GM13977 (cell line): ENCODE results near the gene SLC44A3.

Experiments
- DNase-seq: peaks from one replicate; pipeline ENCODE4 v3.0.0; 2012; ENCODE audit warnings: low spot score
- in situ Hi-C: fragments of 300-500 bp; cut with MboI; formaldehyde crosslinking; loops from one replicate; pipeline ENCODE4 v1.12.0; 2022; ENCODE audit warnings: low sequenced_read_pairs, low pct_unique_long_range_greater_than_20kb, mixed read lengths, inconsistent platforms; ENCODE audit not compliant: unreplicated experiment
- TF ChIP-seq, protein P1 (sequence below): IDR thresholded peaks from 2 replicates; pipeline ENCODE4 v1.5.1; 2012; ENCODE audit warnings: mild to moderate bottlenecking, control low read depth; ENCODE audit not compliant: insufficient read depth; ENCODE audit errors: extremely low read depth, missing control alignments

Gene SLC44A3

DNA sequence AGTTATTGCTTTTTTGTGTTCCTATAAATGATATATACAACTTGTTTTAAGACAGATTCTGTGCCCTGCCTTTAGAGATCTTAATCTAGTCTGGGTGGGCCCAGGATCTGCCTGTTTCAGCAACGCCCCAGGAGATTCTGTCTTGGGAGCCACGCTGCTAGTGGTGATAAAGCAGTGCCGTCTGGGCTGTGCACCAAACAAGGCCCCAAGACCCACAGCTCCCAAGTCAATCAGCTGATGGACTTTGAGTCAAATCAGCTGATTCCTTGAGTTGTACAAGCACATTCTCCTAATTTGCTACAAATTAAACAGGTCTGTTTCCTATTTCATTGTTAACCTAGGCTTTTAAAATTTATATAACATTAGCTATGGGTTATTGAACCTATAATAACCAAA lies 15.7 kb upstream of the SLC44A3 start:
- DNase-seq = no peak
- TF ChIP-seq, protein P1, sequence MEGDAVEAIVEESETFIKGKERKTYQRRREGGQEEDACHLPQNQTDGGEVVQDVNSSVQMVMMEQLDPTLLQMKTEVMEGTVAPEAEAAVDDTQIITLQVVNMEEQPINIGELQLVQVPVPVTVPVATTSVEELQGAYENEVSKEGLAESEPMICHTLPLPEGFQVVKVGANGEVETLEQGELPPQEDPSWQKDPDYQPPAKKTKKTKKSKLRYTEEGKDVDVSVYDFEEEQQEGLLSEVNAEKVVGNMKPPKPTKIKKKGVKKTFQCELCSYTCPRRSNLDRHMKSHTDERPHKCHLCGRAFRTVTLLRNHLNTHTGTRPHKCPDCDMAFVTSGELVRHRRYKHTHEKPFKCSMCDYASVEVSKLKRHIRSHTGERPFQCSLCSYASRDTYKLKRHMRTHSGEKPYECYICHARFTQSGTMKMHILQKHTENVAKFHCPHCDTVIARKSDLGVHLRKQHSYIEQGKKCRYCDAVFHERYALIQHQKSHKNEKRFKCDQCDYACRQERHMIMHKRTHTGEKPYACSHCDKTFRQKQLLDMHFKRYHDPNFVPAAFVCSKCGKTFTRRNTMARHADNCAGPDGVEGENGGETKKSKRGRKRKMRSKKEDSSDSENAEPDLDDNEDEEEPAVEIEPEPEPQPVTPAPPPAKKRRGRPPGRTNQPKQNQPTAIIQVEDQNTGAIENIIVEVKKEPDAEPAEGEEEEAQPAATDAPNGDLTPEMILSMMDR = no peak
- in situ Hi-C loops = loop anchor here (10.0 to 25.0 kb wide), 4 partner anchors 280 to 742 kb away; no protein-coding TSS in a partner anchor

DNA sequence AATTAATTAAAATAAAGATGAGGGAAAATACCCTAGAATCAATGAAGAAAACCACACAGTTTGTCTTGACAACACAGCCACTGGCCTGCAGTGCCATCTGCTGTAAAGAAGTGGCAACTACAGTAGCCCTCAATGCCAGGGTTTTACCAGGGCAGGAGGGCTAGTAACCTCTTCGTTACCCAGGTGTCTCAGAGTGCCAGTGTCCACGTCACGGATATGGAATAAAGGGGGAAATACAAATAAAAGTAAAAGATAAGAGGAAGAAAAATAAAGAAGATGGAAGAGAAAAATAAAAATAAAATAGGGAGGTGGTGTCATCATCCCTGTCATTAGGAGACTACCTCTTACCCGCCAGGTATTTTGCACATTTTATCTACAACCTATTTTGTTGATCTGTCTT lies 14.2 kb upstream of the SLC44A3 start:
- peak; percentile 53 for DNase-seq
- TF ChIP-seq, protein P1 = peak; percentile 92
- in situ Hi-C loops = loop anchor here (10.0 to 25.0 kb wide), 4 partner anchors 281 to 744 kb away; no protein-coding TSS in a partner anchor

DNA sequence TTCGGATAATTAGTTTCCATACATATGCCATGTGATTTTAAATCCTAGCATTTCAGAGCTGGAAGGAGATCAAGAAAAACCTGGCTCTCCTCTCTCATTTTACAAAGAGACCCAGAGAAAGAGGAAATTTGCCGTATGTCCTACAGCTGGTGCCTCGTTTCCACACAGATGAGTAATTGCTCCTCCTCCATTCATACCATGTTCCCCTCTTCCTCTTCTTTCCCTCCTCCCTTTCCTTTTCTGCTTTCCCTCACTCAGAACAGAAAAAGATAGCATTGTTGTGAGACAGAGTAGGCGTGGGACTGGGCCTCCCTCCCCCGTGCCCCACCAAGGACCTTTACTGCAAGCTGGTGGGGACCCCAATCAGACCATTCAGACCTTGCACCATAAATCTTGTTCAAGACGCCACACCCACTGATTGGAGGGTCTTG lies 13.7 kb upstream of the SLC44A3 start:
- in situ Hi-C loops = loop anchor here (10.0 to 25.0 kb wide), 4 partner anchors 282 to 744 kb away; no protein-coding TSS in a partner anchor
- DNase-seq = no peak
- TF ChIP-seq, protein P1 = no peak

DNA sequence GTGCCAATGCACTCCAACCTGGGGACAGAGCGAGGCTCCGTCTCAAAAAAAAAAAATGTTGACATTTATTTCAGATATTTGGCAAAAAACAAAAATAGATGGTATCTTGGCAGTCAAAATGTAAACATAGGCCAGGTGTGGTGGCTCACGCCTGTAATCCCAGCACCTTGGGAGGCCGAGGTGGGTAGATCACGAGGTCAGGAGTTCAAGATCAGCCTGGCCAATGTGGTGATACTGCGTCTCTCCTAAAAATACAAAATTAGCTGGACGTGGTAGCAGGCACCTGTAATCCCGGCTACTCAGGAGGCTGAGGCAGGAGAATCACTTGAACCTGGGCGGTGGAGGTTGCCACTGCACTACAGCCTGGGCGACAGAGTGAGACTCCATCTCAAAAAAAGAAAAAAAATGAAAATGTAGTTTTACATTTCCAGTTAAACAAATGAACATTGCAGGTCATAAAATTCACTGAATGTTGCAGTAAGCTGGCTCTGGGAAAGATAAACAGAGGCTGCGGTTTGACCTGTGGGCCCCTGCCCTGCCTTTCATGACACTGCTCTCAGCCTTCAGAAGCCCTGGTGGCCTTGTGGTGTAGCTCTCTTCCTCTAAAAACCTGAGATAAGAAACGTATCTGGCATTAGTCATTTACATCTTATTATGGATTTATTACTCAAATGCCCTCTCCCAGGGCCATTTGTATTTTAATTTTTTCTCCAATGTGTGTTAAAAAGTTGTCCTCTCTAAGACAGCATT lies 12.2 kb upstream of the SLC44A3 start:
- no peak for DNase-seq
- in situ Hi-C loops = loop anchor here (10.0 to 25.0 kb wide), 4 partner anchors 283 to 746 kb away; no protein-coding TSS in a partner anchor
- TF ChIP-seq, protein P1 = no peak

DNA sequence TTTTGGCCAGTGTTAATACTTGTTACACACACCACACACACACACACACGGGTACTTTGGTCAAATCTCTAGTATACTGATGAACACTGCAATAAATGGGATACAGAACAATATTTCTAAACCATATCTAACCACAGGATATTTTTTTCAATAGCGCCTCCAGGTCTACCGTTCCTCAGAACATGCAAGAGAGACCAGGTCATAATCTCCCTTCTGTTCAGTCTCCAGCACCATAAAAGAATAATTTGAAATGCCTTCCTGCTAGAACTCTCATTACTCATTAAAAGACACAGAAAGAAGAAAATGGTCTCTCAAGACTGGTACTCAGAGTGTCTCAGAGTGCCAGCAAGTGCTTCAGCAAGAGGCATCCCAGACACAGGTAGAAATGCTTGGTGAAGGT lies 11.5 kb upstream of the SLC44A3 start:
- in situ Hi-C loops = loop anchor here (10.0 to 25.0 kb wide), 4 partner anchors 284 to 746 kb away; no protein-coding TSS in a partner anchor
- TF ChIP-seq, protein P1 = no peak
- DNase-seq = no peak

DNA sequence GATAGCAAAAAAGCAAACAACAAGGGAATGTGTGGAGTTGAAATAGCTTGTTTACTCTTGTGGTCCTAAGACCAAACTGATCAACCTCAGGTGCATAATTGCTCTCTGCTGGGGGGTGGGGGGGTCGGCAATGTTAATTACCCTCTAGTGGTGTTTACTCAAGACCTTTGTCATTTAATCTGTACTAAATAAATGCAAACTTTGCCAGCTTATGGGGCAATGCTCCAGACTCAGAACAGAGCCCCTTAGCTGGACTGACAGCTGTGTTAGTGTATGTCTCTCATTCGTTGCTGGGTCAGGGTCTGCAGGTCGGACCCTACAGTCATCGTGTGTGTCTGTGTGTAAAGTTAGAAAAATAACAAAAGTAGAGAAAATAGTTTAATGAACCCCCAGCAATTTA lies 7.2 kb upstream of the SLC44A3 start:
- TF ChIP-seq, protein P1 = no peak
- in situ Hi-C loops = loop anchor here (25.0 kb wide), 2 partner anchors 476 to 751 kb away; no protein-coding TSS in a partner anchor
- no peak for DNase-seq
